ENCODE measurements around the gene CCDC8. TPM values are rescaled to one million over a fixed set of nuclear protein-coding genes. Genes with fewer than 3 reads are reported as not detected.

The CCDC8 gene
- total and polyA plus RNA-seq, 2 of the 4 experiments (the other 2 are of a cell fraction): 9.3 to 10.2 TPM

- Histone ChIP-seq H3K9me3 (ENCODE audit: control insufficient read depth, insufficient read depth, low read length) (no peaks in the 10 kb centered on the region), H2BK5ac (ENCODE audit: low read depth, low read length, poor library complexity, severe bottlenecking) (no peak overlapping the region), H3K9ac (ENCODE audit: low read depth, low read length) (no peak overlapping the region), H3K27ac (ENCODE audit: insufficient read depth, low read length) (no peak overlapping the region), H2AK5ac (ENCODE audit: low read depth, low read length) (no peak overlapping the region), H3K4me1 (ENCODE audit: control insufficient read depth, insufficient read depth, low read length) (no peaks in the 10 kb centered on the region), H3K23ac (ENCODE audit: low read depth, low read length) (no peak overlapping the region), H4K5ac (ENCODE audit: low read depth, low read length) (no peak overlapping the region), H3K56ac (ENCODE audit: extremely low read depth, insufficient read depth, low read length) (no peak overlapping the region), H2BK120ac (ENCODE audit: low read depth, low read length) (no peak overlapping the region), H3K36me3 (ENCODE audit: control insufficient read depth, insufficient read depth, low read length) (no peaks in the 10 kb centered on the region), H3K4me2 (ENCODE audit: low read depth, low read length) (no peak overlapping the region), H2AK9ac (replicated peaks; ENCODE audit: low read depth, low read length, poor library complexity) (no peak overlapping the region), H4K8ac (ENCODE audit: low read depth in 2 of 2, low read length in 2 of 2) (no peak overlapping the region), H2AFZ (replicated peaks; ENCODE audit: low read length, poor library complexity) (peak overlapping the region; percentile 21), H3K9me1 (ENCODE audit: insufficient read depth, low read length) (peaks cover 6% of the 10 kb centered on the region; the same call in 1 of the 2 replicates), H2BK20ac (ENCODE audit: low read depth, low read length) (no peak overlapping the region), H4K91ac (ENCODE audit: insufficient read depth, low read depth, low read length) (no peak overlapping the region), H3K4ac (ENCODE audit: low read depth, low read length) (no peak overlapping the region), H3K14ac (replicated peaks; ENCODE audit: low read depth, low read length) (no peak overlapping the region), H3K18ac (ENCODE audit: low read depth, low read length) (no peak overlapping the region), H4K20me1 (ENCODE audit: insufficient read depth, low read length) (no peaks in the 10 kb centered on the region), H3K4me3 (ENCODE audit: insufficient read depth, low read depth, low read length) (no peak overlapping the region), H2BK15ac (ENCODE audit: low read depth, low read length) (no peak overlapping the region), H3K27me3 (ENCODE audit: control insufficient read depth, insufficient read depth, low read length) (peaks cover 7% of the 10 kb centered on the region; the same call in 1 of the 2 replicates), H3K79me1 (ENCODE audit: low read depth in 1 of 2, low read length in 2 of 2) (no peaks in the 10 kb centered on the region)
- ATAC-seq (ENCODE audit: low read depth) (no peak), DNase-seq (no peak)
- no TSS peak for BruUV-seq (replicated peaks)
- ChIA-PET POLR2A (ENCODE audit: unreplicated experiment) (interaction anchor here (0.6 kb wide), 1 partner anchor 160 kb away, joined by 3 read pairs; no protein-coding TSS in a partner anchor), CTCF (no interaction called here)
- TF ChIP-seq SMC3 (IDR thresholded peaks at IDR 0.05; ENCODE audit: low read depth, low read length) (no peak), MXI1 (IDR thresholded peaks at IDR 0.05; ENCODE audit: borderline replicate concordance, low read depth, low read length) (no peak)
- intact Hi-C loops (cut with micrococcal nuclease) (no loop called here), dilution Hi-C loops (cut with HindIII; ENCODE audit: low sequenced_read_pairs, unreplicated experiment) (no loop called here), in situ Hi-C loops (cut with MboI; ENCODE audit: low sequenced_read_pairs) (no loop called here)
- WGBS, 2 experiments (ENCODE audit: extremely low coverage in 2 of 2, insufficient read length in 1 of 2): no CpG with 5 or more reads among the region's 10 CpGs
Measured at GRCh38 chr19:46431824-46432223, 18.5 kb upstream of the CCDC8 start.

All from IMR-90 (cell line).